Prostate gland (tissue), 2 donors: Measurements from ENCODE around the gene DMRT3. TPM values are rescaled to one million over a fixed set of nuclear protein-coding genes. Genes with fewer than 3 reads are reported as not detected.

Experiments used
- DNase-seq: peaks from one replicate; pipeline ENCODE4 v3.0.0-alpha.2; 2019; ENCODE audit warnings: low spot score
- H3K27ac ChIP-seq, 2 donors: fragments of 200-600 bp; sonication (generic); 2 replicates each; pipeline ENCODE4 v1.5.1; 2017 to 2019
- H3K27me3 ChIP-seq: fragments of 200-600 bp; sonication (generic); replicated peaks from 2 replicates; pipeline ENCODE4 v1.5.1; 2019; ENCODE audit not compliant: insufficient read depth
- H3K36me3 ChIP-seq, 2 donors: fragments of 200-600 bp; sonication (generic); 1 replicate in 1 of 2; 2 replicates in 1 of 2; pipeline versions ENCODE4 v1.5.1 to v1.8.1; 2017 to 2019
- H3K4me1 ChIP-seq: fragments of 200-600 bp; sonication (generic); replicated peaks from 2 replicates; pipeline ENCODE4 v1.5.1; 2019
- H3K4me3 ChIP-seq, 2 donors: fragments of 200-600 bp; sonication (generic); 2 replicates each; pipeline ENCODE4 v1.5.1; 2017 to 2019
- H3K9me3 ChIP-seq: fragments of 200-600 bp; sonication (generic); 2 replicates; pipeline ENCODE4 v1.5.1; 2017
- POLR2A ChIP-seq: fragments of 450-650 bp; IDR thresholded peaks from one replicate; pipeline ENCODE4 v1.6.1; 2016; ENCODE audit warnings: antibody characterized with exemption, mild to moderate bottlenecking
- POLR2AphosphoS5 ChIP-seq: sonication (generic); formaldehyde crosslinking; IDR thresholded peaks from one replicate; pipeline ENCODE4 v1.6.1; 2017; ENCODE audit warnings: antibody characterized with exemption
- WGBS: methylation state at CpG from one replicate; pipeline ENCODE4 v1.1.5; 2018; 5-methylcytosine and 5-hydroxymethylcytosine counted together
- intact Hi-C: fragments of 100-400 bp; cut with DNase I; formaldehyde crosslinking; loops from one replicate; pipeline ENCODE4 v1.14.2; 2022
- total RNA-seq, 2 donors: library from RNA; depleted of rRNA; stranded (reverse); fragments of >200 nt; gene quantifications; one replicate each; pipeline ENCODE4 v1.1.0, GENCODE V29; 2016
- TF ChIP-seq, protein P1 (sequence below), 4 experiments: fragments of 200-600 bp in 2 of 4; fragments of 450-650 bp in 2 of 4; sonication (generic) in 2 of 4; IDR thresholded peaks; 1 replicate in 3 of 4; 2 replicates in 1 of 4; pipeline ENCODE4 v1.5.1; 2016 to 2019; ENCODE audit warnings: antibody characterized with exemption in 4 of 4, mild to moderate bottlenecking in 2 of 4, moderate library complexity in 2 of 4

Gene DMRT3
- total RNA-seq, 2 donors from 2014 or later, result 1.8 TPM; not detected in 1

DNA sequence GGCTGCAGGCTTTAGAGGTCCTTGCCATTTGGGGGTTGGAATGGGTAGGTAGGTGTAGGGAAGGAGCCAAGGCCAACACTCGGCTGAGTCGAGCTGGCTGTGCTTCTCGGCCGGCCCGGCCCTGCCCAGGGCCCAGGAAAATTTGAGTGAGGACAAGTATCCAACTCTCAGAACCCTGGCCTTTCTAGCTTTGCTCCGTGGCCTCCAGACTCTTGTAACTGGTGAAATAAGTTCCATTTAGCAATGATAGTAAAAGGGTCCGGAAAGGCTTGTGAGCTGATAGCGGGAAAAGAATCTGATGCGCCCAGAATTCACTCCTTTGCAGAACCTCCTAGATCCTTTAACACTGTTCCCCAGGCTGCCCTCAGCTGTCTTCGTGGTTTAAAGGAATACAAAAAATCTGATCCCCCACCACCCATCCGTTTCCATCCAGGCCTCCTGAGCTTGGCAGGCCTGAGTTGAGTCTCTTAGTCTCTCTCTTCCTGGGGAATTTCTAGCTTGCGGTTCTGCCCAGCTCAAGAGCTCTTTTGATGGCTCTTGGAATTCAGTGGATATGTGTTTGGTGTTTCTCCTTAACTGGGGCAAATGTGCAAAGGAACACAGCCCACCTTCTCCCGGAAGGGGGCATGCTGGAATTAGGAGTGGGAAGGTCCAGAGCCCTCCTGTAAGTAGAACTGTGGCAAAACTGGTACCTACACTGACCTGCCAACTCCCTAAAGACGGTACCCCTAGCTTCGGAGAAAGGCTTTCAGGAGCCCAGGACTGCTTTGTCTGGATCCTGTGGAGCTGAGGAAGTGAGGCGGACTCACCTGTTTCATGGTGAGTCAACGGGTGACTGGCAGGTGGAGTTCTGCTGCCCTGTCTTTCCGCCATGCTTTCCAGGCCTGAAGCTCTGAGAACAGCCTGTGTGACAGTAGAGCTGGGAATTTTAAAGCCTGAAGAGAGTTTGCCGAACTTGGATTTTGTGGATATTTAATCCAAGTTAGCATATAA is 1.7 kb downstream of the DMRT3 start:
- Histone ChIP-seq H3K36me3 (no peaks in the 10 kb centered on the region), H3K4me1 (no peaks in the 10 kb centered on the region), H3K27ac (no peak overlapping the region), H3K27me3 (peaks cover 55% of the 10 kb centered on the region), H3K9me3 (no peaks in the 10 kb centered on the region), H3K4me3 (no peak overlapping the region)
- WGBS, result 52% methylated on average over 19 of the region's 19 CpGs
- no peak for DNase-seq
- intact Hi-C loops, result no loop called here
- TF ChIP-seq, protein P1, sequence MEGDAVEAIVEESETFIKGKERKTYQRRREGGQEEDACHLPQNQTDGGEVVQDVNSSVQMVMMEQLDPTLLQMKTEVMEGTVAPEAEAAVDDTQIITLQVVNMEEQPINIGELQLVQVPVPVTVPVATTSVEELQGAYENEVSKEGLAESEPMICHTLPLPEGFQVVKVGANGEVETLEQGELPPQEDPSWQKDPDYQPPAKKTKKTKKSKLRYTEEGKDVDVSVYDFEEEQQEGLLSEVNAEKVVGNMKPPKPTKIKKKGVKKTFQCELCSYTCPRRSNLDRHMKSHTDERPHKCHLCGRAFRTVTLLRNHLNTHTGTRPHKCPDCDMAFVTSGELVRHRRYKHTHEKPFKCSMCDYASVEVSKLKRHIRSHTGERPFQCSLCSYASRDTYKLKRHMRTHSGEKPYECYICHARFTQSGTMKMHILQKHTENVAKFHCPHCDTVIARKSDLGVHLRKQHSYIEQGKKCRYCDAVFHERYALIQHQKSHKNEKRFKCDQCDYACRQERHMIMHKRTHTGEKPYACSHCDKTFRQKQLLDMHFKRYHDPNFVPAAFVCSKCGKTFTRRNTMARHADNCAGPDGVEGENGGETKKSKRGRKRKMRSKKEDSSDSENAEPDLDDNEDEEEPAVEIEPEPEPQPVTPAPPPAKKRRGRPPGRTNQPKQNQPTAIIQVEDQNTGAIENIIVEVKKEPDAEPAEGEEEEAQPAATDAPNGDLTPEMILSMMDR (IDR thresholded peaks at IDR 0.05), result no peak
- no peak for TF ChIP-seq POLR2A
- TF ChIP-seq POLR2AphosphoS5, result no peak

DNA sequence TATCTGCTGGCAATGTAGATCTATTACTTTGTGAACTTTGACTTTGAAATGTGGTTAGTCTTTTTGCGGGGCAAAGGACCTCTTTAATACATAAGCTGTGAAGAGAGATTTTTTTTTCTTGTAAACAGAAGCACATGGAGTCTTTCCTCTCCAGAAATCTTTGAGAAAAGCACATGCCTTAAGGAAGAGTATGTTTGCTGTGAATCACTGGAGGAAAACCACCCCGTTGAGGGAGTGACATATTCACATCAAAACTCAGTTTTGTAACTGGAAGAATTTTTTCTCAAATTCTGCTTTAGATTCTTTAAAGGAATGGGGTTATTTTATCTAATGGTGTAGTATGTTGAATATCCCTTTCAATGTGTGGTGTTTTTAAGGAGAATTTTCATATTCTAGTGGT is 3.5 kb downstream of the DMRT3 start:
- intact Hi-C loops, result no loop called here
- Histone ChIP-seq H3K4me3 (no peak overlapping the region), H3K9me3 (no peaks in the 10 kb centered on the region), H3K27me3 (peaks cover 41% of the 10 kb centered on the region), H3K4me1 (no peaks in the 10 kb centered on the region), H3K27ac (no peak overlapping the region), H3K36me3 (no peaks in the 10 kb centered on the region)
- TF ChIP-seq, protein P1 (IDR thresholded peaks at IDR 0.05), result no peak
- no peak for TF ChIP-seq POLR2AphosphoS5
- no peak for TF ChIP-seq POLR2A
- DNase-seq, result no peak
- 26% methylated on average over 2 of the region's 2 CpGs for whole genome bisulfite sequencing

DNA sequence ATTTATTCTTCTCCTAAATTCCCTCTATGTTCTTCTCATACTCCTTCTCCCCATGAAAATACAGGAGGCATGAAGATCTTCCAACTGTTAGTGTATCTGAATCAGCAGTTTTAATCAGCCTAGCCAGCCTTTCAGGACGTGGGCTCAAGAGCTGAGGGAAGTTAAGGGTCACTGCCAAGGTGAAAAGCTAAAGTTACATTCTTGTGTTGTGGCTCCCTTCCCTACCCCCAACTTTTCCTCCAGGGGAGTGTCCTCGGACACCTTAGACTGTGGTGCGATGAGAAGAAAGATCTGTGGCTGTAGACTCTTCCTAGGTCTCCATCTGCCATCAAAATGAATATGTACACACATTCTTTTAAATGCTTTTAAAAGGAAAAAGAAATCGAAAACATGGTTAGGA is 4.2 kb downstream of the DMRT3 start:
- Histone ChIP-seq H3K4me3 (no peak overlapping the region), H3K9me3 (no peaks in the 10 kb centered on the region), H3K36me3 (no peaks in the 10 kb centered on the region), H3K27ac (no peak overlapping the region), H3K4me1 (no peaks in the 10 kb centered on the region), H3K27me3 (peaks cover 34% of the 10 kb centered on the region)
- intact Hi-C loops, result no loop called here
- WGBS, result 7% methylated on average over 4 of the region's 4 CpGs
- TF ChIP-seq, protein P1 (IDR thresholded peaks at IDR 0.05), result no peak
- TF ChIP-seq POLR2AphosphoS5, result no peak
- no peak for TF ChIP-seq POLR2A
- DNase-seq, result no peak

DNA sequence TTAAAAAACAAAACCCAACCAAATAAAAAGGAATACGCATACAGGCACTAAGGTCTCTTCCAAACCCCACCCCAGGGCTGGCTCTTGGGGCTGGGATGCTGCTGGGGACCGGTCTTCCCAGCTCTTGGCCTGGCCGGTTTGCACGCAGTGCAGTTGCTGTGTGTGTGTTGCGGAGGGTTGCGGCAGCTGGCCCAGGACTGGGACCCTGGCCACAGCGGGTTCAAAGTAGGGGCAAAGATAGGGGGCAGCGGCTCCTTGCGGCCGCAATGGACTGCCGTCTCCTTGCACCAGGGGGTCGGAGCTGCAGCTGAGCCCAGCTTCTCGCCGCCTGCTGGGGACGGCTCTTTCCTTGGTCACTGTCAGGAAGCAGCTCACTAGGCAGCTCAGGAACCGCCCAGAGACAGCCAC is 5.0 kb downstream of the DMRT3 start:
- Histone ChIP-seq H3K4me1 (no peaks in the 10 kb centered on the region), H3K9me3 (no peaks in the 10 kb centered on the region), H3K27me3 (peaks cover 27% of the 10 kb centered on the region), H3K27ac (no peak overlapping the region), H3K4me3 (no peak overlapping the region), H3K36me3 (no peaks in the 10 kb centered on the region)
- 21% methylated on average over 16 of the region's 16 CpGs for WGBS
- intact Hi-C loops, result no loop called here
- no peak for DNase-seq
- TF ChIP-seq, protein P1 (IDR thresholded peaks at IDR 0.05), result no peak
- TF ChIP-seq POLR2AphosphoS5 (no peak), POLR2A (no peak)
